Left hindlimb (tissue), 1 donor: ENCODE results near the gene COL4A2.
A peak's percentile ranks its signal among the peaks of the same experiment; 100 is the strongest.

Experiments
- DNase-seq: peaks from one replicate; pipeline ENCODE4 v3.0.0-alpha.2; 2018

The COL4A2 gene

DNA sequence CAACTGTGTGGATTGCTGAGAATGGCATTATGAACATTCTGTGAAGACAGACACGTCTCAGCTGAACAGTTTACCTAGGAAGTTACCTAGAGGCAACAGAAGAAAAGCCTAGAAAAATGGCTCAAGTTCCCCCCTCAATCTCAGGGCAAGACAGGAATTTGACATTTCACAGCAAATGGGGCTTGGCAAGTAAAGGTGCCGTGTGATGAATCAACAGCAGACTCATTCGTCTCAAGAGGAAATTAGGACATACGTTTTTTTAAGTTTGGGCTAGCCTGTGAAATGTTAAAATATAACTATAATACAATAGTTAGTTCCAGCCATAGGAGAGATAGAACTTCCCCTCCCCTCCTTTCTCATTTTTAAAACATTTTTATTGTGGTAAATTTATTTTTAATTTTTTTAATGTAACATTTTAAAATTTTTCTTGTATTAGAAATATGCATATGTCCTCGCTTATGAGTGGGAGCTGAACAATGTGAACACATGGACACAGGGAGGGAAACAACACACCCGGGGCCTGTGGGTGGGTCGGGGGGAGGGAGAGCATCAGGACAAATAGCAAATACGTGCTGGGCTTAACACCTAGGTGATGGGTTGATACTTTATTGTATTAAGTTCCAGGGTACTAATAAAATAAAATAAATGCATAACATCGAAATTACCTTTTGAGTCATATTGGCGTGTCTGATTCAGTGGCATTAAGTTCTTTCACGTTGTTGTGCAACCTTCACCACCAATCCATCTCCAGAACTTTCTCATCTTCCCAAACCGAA, 116.0 kb downstream of the COL4A2 start:
- DNase-seq = no peak

DNA sequence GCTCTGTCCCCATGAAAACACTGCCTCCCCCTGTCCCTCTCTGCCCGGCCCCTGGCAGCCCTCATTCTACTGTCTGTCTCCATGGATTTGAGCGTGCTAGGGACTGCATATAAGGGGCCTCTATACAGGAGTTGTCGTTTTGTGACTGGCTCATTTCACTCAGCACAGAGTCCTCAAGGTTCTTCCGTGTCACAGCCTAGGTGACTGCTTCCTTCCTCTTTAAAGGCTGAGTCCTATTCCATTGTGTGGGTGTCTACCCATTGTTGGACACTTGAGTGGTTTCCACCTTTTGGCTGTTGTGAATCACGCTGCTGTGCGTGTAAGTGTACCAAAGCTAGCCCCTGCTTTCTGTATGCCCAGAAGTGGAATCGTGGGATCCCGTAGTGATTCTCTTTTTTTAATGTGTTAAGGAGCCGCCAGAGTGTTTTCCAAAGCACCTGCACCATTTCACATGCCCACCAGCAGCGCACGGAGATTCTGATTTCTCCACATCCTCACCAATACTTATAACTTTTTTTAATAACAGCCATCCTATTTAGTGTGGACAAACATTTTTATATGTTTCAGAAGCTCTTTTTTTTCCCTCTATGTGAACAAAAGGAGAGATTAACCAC, 116.7 kb downstream of the COL4A2 start:
- no peak for DNase-seq

DNA sequence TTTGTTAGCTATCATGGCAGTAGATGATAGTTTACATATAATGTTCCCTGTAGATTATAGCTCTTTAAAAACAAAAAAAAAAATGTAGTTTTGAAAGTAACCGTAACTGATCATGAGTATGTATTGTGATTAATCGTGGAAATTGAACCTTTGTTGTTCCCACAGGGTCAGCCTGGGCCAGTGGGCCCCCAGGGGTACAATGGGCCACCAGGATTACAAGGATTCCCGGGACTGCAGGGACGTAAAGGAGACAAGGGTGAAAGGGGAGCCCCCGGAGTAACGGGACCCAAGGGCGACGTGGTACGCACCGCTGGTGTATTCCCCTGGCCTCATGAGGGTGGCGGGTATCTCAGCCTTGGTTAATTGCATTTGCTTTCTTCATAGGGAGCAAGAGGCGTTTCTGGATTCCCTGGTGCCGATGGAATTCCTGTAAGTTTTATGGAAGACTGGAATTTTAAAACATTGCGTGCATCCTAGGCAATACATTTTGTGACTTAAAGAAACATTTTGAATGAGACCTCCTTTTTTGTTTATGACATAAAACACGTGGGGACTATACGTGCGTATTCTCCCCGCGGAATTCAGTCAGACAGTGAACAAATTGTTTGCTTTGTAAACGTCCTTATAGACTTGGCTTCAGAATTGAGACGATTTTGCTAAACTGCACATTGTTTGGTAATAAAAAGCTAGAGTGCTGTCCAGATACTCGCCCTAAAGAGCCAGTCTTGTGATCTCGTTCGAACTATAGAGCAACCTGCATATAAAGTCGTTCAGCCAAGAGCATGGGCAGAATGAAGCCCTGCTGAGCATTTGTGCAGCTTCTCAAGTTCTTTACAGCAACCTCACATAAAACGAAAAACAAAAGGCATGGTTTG, 117.7 kb downstream of the COL4A2 start:
- DNase-seq = no peak

DNA sequence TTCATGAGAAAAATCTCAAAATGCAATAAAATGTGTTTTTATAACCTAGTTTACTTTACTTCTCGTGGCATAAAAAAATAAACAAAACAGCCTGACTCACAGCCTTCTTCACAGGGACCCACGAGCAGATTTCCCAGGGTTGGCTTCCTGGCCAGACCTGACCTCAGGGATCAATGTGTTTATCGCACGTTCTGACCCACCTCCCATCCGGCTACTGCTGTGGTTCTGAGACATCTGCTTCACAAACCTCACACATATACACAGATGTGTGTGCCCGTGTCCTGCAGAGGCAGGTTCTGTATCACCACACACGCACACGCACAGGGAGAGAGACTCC, 118.3 kb downstream of the COL4A2 start:
- DNase-seq = no peak

DNA sequence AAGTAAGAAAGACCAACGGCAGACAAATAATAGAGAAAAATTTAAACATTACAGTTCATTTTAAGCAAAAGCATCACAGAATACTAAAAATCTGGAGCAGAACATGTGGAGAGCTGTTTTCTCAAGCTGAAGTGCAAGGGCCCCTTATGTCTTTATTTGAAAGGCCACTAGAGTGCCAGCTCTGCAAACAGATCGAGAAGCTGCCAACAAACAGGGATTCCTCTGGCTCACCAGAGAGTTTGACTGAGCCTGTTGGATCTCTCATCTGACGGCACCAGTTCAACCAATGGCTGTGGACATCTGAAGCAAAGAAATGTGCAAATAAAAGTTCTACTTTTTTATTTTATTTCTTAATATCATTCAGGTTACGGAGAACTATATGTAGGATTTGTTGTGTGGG, 119.7 kb downstream of the COL4A2 start:
- no peak for DNase-seq

DNA sequence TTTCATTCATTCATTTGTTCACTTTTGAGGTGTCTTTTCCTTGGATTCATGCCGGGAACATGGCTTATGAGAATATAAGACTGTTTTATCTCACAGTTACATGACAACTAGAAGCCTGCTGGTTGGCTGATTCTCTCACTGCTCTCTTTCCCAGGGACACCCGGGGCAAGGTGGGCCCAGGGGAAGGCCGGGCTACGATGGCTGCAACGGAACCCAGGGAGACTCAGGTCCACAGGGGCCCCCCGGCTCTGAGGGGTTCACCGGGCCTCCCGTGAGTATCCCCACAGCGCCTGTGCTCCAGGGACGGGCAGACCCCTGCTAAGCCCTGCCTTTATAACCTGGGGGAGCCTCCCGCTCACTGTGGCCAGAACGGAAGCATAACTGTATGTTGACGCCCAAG, 121.2 kb downstream of the COL4A2 start:
- DNase-seq = no peak

DNA sequence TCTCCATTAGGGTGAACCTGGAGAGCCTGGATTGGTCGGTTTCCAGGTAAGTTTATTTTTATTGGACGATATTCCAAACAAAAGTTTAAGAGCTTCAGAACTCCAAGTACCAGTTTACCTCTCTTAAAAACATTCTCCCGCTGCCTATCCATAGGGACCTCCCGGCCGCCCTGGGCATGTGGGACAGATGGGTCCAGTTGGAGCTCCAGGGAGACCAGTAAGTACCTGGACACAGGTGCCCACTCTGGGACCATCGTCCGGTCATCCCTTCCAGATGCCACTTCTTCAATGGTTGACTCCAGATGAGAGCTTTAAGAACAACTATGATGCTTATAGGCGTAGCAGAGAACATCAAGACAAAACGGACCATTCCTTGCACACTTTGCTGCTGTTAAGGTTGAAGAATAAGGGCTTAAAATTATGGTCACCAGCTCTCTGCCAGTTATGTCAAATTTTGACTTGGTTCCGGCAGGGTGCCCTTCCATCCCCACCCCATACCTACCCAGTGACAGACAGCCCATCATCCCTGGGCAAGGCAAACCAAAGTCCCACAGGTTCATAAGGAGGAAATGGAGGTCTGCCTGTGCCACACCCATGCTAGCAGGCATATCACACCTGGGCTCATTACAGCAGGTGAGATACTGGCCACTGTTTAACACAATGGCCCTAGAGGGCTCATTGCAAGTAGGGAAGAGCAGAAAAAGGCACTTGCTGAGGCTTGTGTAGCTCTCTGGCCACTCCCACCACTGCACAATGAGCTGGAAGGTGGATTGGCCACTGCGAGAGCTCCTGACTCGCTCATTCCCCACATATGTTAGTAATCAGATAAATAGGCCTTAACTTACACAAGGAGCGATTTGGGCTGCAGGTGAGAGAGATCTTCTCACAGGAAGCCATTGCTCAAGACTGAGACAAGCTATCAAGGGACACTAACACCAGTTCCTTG, 123.6 kb downstream of the COL4A2 start:
- no peak for DNase-seq

DNA sequence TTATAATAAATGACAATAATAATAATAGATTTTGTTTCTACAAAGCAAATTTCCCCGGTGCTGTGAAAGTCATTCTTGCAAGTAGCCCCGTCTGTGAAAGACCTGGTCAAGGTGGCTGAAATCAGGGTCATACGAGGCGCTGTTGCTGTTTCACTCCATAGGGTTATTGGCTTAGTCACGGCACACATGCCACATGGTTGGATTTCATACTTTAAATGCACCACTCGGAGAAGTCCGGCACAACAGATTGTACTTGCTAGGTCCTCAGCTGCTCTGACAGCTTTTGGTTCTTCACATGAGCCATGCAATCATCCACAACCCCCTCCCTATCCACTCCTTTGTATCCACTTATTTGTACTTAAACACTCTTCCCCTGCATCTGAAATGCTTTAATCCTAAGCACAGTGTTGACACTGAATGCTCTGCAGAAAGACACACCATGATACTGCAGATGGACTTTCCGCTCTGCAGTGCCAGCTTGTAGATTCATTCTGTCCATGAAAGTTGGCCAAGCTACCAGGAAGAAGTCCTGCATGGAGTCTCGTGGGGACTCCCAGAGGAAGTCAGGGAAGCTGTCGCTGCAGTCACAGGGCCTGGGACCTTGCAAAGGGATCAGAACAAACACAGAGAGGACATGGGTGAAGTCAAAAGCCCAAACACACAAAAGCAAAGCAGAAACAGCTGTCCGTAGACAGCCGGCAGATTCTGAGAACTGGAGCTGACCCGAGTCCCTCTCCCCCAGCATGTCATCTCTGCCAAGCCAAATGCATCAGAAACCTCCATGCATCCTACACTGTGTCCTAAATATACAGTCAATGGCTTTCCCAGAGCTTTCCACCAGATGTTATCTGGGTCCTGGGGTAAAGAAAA, 124.6 kb downstream of the COL4A2 start:
- peak; percentile 67 for DNase-seq

DNA sequence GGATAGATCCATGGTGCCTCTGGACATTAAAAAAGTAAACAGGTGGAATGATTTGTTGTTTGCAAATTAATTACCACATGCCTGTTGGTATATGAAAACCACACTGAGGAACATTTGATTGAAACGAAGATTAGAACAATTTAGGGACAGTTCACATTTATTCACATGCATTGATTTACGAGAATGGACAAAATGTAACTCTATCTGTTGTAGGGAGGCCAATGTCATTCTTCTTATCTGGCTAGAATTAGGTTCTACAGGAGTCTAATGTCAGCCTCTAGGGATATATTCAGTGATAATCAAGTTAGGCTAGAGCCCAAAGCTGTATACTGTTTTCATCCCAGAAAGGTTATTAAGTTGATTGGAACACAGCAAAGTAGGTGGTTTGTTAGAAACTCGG, 125.4 kb downstream of the COL4A2 start:
- no peak for DNase-seq

DNA sequence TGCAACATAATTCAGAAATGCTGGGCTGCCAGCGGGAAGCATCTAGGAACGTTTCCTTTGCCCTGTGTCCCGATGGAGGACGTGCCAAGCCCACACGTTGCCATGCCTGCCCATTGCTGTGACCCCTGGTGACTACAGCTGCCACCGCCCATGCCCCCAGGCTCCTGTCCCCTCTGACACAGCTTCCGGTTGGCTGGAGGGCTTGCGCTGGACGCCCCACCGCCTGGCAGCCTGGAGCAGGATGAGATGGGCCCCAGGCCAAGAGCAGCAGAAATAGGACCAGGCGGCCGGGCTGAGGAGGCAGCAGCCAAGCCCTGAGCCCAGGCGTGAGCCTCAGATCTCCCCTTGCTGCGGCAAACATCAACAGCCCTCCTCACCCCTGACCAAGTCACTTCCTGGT, 125.9 kb downstream of the COL4A2 start:
- no peak for DNase-seq

DNA sequence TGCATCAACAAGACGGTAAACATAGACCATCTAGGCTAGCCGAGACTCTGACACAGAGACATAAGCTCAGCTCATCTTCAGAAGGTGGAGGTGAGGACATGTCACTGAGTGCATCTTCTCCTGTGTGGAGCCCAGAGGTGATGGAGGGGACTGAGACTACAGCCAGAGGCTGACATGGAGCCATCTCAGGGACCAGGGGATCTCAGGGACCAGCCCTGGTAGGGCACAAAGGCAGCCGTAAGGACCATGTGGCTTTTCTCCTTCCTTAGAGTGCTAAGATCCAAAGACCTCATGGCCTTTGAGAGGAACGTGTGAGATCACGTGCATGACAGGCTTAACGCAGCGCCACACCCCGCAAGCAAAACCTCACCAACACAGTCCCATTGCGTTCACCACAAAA, 127.5 kb downstream of the COL4A2 start:
- no peak for DNase-seq

DNA sequence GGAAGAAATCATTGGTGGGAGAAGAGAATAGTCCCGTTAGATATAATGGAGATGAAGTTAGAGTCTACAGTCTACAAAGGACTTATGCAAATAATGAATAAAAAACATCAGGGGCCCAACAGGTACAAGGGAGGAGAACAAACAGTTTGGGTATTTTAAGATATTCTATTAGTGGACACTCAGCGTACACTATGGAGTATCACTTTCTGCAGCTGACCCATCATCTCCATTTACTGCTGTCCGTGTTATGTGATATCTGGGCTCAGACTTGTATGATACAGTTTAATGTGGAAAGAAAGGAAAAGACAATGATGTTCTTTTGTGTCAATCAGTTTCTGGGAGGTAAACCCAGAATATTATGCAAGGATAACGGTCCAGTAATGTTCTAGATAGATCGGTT, 128.2 kb downstream of the COL4A2 start:
- DNase-seq = no peak

DNA sequence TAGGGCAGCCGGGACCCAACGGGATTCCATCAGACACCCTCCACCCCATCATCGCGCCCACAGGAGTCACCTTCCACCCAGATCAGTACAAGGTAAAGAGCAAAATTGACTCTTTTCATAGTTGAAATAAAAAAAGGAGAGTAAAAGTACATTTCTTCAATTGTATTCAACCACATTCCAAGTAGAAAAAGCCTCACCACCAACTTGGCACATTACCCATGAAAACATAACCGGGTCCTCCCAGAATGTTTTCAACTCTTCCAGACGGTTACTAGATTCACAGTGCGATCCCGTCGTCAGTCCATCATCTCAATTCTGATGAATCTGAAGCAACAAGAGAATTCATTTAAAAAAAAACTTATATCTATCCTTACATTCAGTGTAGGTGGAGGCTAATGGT, 129.2 kb downstream of the COL4A2 start:
- no peak for DNase-seq

DNA sequence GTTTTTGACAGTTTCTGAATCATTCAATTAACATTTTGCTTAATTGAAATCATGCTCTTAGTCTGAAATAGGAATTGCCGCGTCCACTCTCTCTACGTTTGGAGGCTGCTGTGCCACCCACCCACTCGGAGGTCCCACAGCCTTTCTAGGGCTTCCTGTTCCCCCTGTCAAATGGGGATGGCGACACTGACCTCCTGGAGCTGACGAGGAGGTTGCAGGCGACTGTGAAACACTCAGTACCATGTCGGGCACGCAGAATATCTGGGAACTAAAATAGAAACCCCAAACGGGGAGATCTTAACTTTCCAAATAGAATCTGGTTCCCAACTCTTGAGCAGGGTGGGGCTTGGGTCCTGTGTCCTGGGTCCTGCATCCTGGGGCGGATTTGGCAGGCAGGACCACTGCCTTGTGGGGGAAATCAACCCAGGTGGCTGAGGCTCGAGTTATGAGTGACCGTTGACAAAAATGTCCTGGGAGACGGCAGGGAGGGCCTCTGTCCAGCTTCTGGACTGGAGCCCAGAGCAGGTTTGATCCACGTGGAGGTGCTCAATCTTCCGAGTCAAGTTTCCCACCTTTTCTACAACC, 129.8 kb downstream of the COL4A2 start:
- DNase-seq = no peak

DNA sequence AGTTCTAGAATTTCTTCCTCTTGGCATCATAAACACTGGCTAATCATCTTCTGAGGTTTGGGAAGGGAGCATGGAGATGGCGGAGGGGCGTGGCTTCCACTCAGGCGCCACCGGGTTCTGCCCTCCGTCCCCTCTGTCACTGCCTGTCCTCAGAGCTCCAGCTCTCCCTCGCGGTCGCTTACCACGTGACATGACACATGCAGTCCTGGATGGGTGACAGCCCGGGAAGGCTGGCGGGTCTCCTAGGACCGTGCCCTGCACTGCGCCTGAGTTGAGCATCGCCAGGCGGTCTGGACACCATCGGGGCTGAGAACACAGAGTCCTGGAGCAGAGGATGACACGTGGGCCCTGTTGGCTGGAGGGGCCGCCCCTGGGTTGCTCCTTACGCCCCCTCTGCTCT, 131.1 kb downstream of the COL4A2 start:
- DNase-seq = no peak

DNA sequence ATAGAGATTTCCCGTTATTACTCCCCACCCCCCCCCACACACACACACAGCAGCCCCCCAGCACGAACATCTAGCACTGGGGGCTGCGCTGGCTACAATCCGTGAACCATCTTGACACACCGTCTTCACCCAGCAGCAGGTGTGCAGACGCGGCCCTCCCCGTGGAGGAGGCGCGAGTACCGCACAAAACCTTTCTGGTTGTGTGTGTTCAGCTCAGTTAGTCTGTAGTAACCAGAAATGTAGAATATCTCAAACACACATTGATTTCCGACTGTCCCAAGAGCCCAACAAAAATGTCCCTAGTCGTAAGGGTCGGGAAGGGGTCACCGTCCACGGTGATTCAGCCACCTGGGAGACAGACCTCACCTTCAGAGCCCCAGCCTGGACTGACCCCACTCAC, 131.7 kb downstream of the COL4A2 start:
- DNase-seq = no peak

DNA sequence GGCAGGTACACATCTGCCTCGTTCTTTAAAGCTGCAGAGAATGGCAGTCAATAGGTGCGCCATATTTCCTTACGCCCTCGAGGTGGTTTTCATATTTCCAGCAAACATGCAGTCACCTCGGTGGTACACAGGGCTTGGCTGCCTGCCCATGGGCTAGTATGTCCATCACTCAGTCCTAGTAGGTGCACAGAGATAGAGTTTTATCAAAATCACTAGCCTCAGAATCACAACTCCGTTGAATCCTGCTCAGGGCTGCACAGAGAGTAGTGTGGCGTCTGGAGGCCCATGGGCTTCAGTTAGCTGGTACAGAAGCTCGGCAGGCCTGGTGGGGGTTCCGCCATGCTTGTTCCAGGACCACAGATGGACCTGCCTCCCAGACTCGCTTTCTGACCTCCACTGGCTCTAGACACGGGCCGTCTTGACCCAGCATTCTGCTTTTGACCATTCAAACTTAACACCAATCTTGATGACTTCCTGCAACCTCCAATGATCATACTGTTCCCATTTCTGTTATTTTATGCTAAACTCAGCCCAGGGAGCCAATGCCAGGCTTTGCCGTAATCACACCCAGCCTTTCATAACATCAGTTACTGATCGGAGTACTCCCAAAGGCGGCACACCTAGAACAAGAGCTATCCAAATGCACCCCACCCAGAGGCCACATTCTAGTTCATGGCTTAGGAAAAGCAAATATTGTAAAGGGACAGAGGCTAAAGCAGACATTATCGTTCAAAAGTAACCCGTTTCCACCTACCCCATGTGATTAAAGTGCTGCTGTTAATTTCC, 134.1 kb downstream of the COL4A2 start:
- no peak for DNase-seq

DNA sequence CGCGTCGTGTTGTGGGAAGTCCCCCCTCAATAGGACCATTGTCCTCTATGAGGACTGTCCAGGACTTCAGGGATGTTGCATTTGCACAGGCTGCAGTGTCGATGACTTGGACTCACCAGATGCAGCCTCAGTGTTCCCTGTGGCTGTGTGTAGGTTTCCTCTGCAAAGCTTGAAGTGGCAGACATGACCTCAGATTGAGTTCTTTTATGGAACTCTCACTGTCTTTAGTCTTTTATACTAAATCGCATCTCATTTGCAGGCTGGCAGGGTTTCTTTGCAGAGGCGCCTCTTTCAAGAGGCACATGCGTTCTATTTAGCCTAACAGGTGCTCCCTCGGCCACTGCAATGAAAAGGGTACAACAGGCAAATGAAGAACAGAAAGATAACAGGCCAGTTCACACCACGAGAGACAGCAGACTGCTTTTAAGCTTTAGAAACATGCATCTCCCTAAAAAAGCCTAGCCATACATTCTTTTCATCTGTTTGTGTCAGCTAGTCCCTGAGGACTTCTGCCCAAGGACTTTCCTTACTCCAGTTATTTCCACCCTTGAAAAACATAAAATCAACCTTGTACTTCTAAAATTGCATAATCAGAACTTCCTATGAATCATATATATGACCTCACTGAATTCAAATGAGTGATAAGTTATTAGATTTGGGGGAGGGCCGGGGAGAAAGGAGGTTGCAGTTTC, 136.0 kb downstream of the COL4A2 start:
- no peak for DNase-seq

DNA sequence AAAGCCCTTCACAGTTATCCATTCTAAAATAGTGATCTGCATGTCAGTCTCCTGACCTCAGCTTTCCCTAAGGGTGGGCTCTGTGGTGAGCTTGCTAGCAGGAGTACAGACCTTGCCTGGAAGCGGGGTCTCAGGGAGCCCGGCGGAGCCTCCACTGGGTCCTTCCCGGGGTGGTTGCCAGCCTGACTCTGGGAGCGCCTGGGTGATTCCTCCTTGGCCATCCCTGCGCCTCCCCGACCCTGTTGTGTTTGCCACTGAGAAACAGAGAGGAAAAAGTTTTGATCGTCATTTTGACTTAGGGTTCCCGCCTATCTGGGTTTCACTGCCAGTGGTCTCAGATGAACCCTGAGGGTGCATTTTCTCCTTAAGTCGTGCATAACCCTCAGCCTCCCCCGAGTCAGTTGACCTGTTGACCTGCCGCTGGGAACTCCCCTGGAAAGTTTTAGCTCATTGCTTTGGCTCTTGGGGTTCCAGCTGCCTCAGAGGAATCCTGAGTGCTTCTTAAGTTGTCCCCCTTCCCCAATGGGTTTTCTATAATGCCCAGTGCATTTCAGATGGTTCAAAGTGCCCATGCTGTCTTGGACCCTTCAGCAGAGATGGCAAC, 136.6 kb downstream of the COL4A2 start:
- no peak for DNase-seq
